ENCODE data around the gene CHD6.

The CHD6 gene

DNA sequence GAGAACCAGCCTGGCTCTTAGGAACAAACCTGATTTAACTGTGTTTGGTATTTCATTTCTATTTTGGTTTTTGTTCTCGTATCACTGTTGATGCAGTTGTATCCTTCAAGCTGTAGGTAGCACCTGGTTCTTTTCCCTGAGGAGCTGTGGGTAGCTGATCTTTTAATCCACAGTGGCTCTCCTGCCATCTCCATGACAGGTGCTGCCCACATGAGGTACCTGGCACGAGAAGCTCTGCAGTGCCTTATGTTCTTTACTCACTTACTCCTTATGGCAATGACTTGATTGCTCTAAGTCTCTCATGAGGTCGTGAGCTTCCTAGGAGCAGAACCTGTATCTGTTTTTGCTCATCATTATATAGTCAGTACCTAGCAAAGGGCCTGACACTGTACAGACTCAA lies 177.3 kb downstream of the CHD6 start:
- no peak for TF ChIP-seq EP300 (IDR thresholded peaks at IDR 0.05; ENCODE audit: borderline replicate concordance)
- TF ChIP-seq TAF1 (IDR thresholded peaks at IDR 0.05; ENCODE audit: low read depth), result no peak

DNA sequence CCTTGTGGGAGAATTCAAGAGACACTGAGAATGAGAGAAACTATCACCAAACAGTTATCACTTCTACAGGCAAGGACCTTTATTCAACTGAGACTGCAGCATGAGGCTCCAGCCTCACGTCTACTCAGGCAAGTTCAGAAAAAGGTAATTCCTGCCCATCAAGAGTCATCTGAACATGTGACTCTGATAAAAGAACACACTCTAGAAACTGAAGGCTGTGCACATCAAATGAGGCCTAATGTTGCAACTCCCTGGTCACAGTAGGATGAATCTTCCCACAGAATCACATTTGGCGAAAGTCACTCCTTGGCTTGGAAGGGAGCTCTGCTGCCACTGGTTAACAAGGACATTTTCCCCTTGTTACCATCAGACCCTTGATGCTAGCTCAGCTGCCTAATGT lies 180.3 kb downstream of the CHD6 start:
- TF ChIP-seq TEAD4 (IDR thresholded peaks at IDR 0.05) (no peak), RAD21 (IDR thresholded peaks at IDR 0.05; ENCODE audit: low read depth) (no peak), YY1 (IDR thresholded peaks at IDR 0.05; ENCODE audit: low read depth) (no peak)

DNA sequence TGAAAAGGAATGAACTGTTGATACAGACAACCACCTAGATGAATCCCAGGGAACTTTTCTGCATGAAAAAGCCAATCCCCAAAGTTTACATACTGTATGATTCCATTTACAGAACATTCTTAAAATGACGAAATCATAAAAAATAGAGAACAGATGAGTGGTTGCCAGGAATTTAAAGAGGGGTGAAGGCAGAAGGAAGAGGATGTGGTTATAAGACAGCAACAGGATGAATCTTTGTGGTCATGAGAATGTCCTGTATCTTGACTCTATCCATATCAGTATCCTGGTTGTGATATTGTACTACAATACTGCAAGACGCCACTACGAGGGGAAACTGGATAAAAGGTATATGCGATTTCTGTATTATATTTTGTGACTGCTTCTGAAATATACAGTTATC lies 181.5 kb downstream of the CHD6 start:
- no peak for TF ChIP-seq TEAD4 (IDR thresholded peaks at IDR 0.05)
- TF ChIP-seq, protein P1, sequence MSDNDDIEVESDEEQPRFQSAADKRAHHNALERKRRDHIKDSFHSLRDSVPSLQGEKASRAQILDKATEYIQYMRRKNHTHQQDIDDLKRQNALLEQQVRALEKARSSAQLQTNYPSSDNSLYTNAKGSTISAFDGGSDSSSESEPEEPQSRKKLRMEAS (IDR thresholded peaks at IDR 0.05), result no peak
- TF ChIP-seq RAD21 (IDR thresholded peaks at IDR 0.05; ENCODE audit: low read depth), result no peak
- TF ChIP-seq, protein P2, sequence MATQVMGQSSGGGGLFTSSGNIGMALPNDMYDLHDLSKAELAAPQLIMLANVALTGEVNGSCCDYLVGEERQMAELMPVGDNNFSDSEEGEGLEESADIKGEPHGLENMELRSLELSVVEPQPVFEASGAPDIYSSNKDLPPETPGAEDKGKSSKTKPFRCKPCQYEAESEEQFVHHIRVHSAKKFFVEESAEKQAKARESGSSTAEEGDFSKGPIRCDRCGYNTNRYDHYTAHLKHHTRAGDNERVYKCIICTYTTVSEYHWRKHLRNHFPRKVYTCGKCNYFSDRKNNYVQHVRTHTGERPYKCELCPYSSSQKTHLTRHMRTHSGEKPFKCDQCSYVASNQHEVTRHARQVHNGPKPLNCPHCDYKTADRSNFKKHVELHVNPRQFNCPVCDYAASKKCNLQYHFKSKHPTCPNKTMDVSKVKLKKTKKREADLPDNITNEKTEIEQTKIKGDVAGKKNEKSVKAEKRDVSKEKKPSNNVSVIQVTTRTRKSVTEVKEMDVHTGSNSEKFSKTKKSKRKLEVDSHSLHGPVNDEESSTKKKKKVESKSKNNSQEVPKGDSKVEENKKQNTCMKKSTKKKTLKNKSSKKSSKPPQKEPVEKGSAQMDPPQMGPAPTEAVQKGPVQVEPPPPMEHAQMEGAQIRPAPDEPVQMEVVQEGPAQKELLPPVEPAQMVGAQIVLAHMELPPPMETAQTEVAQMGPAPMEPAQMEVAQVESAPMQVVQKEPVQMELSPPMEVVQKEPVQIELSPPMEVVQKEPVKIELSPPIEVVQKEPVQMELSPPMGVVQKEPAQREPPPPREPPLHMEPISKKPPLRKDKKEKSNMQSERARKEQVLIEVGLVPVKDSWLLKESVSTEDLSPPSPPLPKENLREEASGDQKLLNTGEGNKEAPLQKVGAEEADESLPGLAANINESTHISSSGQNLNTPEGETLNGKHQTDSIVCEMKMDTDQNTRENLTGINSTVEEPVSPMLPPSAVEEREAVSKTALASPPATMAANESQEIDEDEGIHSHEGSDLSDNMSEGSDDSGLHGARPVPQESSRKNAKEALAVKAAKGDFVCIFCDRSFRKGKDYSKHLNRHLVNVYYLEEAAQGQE (IDR thresholded peaks at IDR 0.05; ENCODE audit: low read depth), result no peak
- TF ChIP-seq TCF12 (IDR thresholded peaks at IDR 0.05; ENCODE audit: low read depth), result no peak
- no peak for TF ChIP-seq FOXM1 (IDR thresholded peaks at IDR 0.05; ENCODE audit: borderline replicate concordance, low read depth)
- TF ChIP-seq EP300 (IDR thresholded peaks at IDR 0.05; ENCODE audit: borderline replicate concordance), result no peak
- TF ChIP-seq, protein P3, sequence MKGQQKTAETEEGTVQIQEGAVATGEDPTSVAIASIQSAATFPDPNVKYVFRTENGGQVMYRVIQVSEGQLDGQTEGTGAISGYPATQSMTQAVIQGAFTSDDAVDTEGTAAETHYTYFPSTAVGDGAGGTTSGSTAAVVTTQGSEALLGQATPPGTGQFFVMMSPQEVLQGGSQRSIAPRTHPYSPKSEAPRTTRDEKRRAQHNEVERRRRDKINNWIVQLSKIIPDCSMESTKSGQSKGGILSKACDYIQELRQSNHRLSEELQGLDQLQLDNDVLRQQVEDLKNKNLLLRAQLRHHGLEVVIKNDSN (IDR thresholded peaks at IDR 0.05), result no peak
- no peak for TF ChIP-seq CREB1 (IDR thresholded peaks at IDR 0.05; ENCODE audit: low read depth)
- no peak for TF ChIP-seq CEBPB (IDR thresholded peaks at IDR 0.05)
- no peak for TF ChIP-seq NFIC (IDR thresholded peaks at IDR 0.05)
- TF ChIP-seq EGR1 (IDR thresholded peaks at IDR 0.05), result no peak
- no peak for TF ChIP-seq YY1 (IDR thresholded peaks at IDR 0.05; ENCODE audit: low read depth)
- TF ChIP-seq TAF1 (IDR thresholded peaks at IDR 0.05; ENCODE audit: low read depth), result no peak
- TF ChIP-seq ZBTB7A (IDR thresholded peaks at IDR 0.05; ENCODE audit: low read depth), result no peak

DNA sequence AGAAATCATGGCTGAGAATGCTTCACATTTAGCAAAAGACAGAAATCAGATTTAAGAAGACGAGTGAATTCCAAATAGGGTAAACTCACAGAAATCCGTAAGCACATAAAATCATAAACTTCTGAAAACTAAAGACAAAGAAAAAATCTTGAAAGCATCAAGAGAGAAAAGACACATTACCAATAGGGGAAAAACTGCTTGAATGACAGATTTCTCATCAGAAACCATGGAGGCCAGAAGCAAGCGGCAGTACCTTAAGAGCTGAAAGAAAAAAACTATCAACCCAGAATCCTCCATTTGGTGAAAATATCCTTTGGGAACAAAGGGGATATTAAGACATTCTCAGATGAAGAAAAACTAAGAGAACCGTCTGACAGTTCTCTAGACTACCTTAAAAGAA lies 185.0 kb downstream of the CHD6 start:
- TF ChIP-seq FOXM1 (IDR thresholded peaks at IDR 0.05; ENCODE audit: borderline replicate concordance, low read depth), result no peak
- TF ChIP-seq, protein P3 (IDR thresholded peaks at IDR 0.05), result no peak
- TF ChIP-seq TCF12 (IDR thresholded peaks at IDR 0.05; ENCODE audit: low read depth), result no peak
- TF ChIP-seq EP300 (IDR thresholded peaks at IDR 0.05; ENCODE audit: borderline replicate concordance), result no peak
- TF ChIP-seq, protein P1 (IDR thresholded peaks at IDR 0.05), result no peak
- TF ChIP-seq TAF1 (IDR thresholded peaks at IDR 0.05; ENCODE audit: low read depth), result no peak

DNA sequence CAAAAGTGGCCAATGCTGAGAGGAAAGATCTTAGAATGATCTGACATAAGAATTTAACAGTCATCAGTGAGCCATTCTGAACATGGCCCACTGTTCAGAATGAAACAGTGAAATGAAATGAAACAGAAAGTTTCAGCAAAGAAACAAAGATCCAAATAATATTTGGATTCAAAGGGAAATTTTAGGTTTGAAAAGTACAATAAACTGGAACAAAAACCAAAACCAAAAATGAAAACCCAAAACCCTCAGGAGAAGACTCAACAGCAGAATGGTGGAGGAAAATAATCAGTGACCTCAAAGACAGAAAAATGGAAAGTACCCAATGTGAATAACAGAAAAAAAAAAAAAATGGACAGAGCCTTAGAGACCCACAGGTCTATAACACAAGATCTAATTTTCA lies 185.4 kb downstream of the CHD6 start:
- TF ChIP-seq EP300 (IDR thresholded peaks at IDR 0.05; ENCODE audit: borderline replicate concordance), result no peak
- no peak for TF ChIP-seq YY1 (IDR thresholded peaks at IDR 0.05; ENCODE audit: low read depth)
- TF ChIP-seq TCF12 (IDR thresholded peaks at IDR 0.05; ENCODE audit: low read depth), result no peak
- TF ChIP-seq, protein P3 (IDR thresholded peaks at IDR 0.05), result no peak
- TF ChIP-seq TEAD4 (IDR thresholded peaks at IDR 0.05), result no peak
- TF ChIP-seq NFIC (IDR thresholded peaks at IDR 0.05), result no peak
- TF ChIP-seq TAF1 (IDR thresholded peaks at IDR 0.05; ENCODE audit: low read depth), result no peak
- no peak for TF ChIP-seq EGR1 (IDR thresholded peaks at IDR 0.05)
- TF ChIP-seq FOXM1 (IDR thresholded peaks at IDR 0.05; ENCODE audit: borderline replicate concordance, low read depth), result no peak
- TF ChIP-seq RAD21 (IDR thresholded peaks at IDR 0.05; ENCODE audit: low read depth), result no peak

DNA sequence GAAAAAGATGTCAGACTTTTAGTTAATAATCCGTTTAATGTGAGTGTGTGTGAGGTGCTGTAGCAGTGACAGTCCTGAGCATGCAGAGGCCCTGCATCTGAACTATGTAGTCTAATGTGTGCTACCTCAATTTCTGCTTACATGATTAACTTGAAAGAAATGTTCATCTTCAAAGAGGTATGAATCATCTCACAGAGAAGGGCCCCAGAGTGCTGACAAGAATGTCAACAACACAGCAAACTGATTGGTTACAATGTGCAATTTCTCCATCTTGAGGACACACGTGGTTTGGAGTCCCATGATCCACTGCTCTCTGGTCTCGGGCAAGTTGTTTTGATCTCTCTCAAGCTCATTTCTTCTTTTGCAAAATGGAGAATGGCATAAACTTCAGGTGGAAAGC lies 189.9 kb downstream of the CHD6 start:
- no peak for TF ChIP-seq RAD21 (IDR thresholded peaks at IDR 0.05; ENCODE audit: low read depth)
- TF ChIP-seq, protein P3 (IDR thresholded peaks at IDR 0.05), result no peak
- TF ChIP-seq, protein P2 (IDR thresholded peaks at IDR 0.05; ENCODE audit: low read depth), result no peak
- TF ChIP-seq YY1 (IDR thresholded peaks at IDR 0.05; ENCODE audit: low read depth), result no peak
- no peak for TF ChIP-seq NFIC (IDR thresholded peaks at IDR 0.05)
- TF ChIP-seq, protein P1 (IDR thresholded peaks at IDR 0.05), result no peak
- no peak for TF ChIP-seq EGR1 (IDR thresholded peaks at IDR 0.05)
- TF ChIP-seq CEBPB (IDR thresholded peaks at IDR 0.05), result no peak
- TF ChIP-seq FOXM1 (IDR thresholded peaks at IDR 0.05; ENCODE audit: borderline replicate concordance, low read depth), result no peak
- no peak for TF ChIP-seq TCF12 (IDR thresholded peaks at IDR 0.05; ENCODE audit: low read depth)
- no peak for TF ChIP-seq CREB1 (IDR thresholded peaks at IDR 0.05; ENCODE audit: low read depth)
- no peak for TF ChIP-seq TAF1 (IDR thresholded peaks at IDR 0.05; ENCODE audit: low read depth)
- TF ChIP-seq ZBTB7A (IDR thresholded peaks at IDR 0.05; ENCODE audit: low read depth), result no peak
- no peak for TF ChIP-seq EP300 (IDR thresholded peaks at IDR 0.05; ENCODE audit: borderline replicate concordance)
- TF ChIP-seq TEAD4 (IDR thresholded peaks at IDR 0.05), result no peak

Measured in Ishikawa (cell line).